T-helper 22 cell (primary cell): ENCODE results near the gene MNT.

Source experiments
- DNase-seq: peaks from one replicate; pipeline ENCODE4 v3.0.0-alpha.2; 2020; ENCODE audit warnings: low read depth

The MNT gene

GRCh38 chr17:2363851-2364762 is 36.8 kb downstream of the MNT start:
- no peak for DNase-seq

- no peak for DNase-seq
These were observed 37.5 kb downstream of the MNT start for GRCh38 chr17:2363318-2363717.

- DNase-seq = no peak
These were observed 38.0 kb downstream of the MNT start for GRCh38 chr17:2362881-2363280.

- no peak for DNase-seq
These were observed 38.4 kb downstream of the MNT start for GRCh38 chr17:2362416-2362815.

GRCh38 chr17:2362016-2362415 is 38.8 kb downstream of the MNT start:
- no peak for DNase-seq

GRCh38 chr17:2361010-2361760 is 39.7 kb downstream of the MNT start:
- no peak for DNase-seq

- no peak for DNase-seq
These were observed 42.9 kb downstream of the MNT start for GRCh38 chr17:2357931-2358434.

GRCh38 chr17:2357237-2357636 is 43.6 kb downstream of the MNT start:
- DNase-seq = no peak

GRCh38 chr17:2354311-2354710 is 46.5 kb downstream of the MNT start:
- DNase-seq = no peak

- DNase-seq = no peak
These were observed 49.6 kb downstream of the MNT start for GRCh38 chr17:2351269-2351668.

GRCh38 chr17:2347805-2348685 is 52.8 kb downstream of the MNT start:
- no peak for DNase-seq

- no peak for DNase-seq
These were observed 54.4 kb downstream of the MNT start for GRCh38 chr17:2346475-2346874.

GRCh38 chr17:2344528-2344927 is 56.3 kb downstream of the MNT start:
- DNase-seq = no peak

GRCh38 chr17:2343421-2343820 is 57.4 kb downstream of the MNT start:
- DNase-seq = no peak

GRCh38 chr17:2338315-2338657 is 62.6 kb downstream of the MNT start:
- no peak for DNase-seq

- peak; percentile 44 for DNase-seq
These were observed 63.1 kb downstream of the MNT start for GRCh38 chr17:2337544-2338314.

- DNase-seq = peak; percentile 73
These were observed 63.9 kb downstream of the MNT start, which contains the start of gene SGSM2 for GRCh38 chr17:2336852-2337543. SGSM2 (plus strand) TSS chr17:2337501; CDS start chr17:2337689, 188 bp downstream.

- peak; percentile 79 for DNase-seq
These were observed 64.5 kb downstream of the MNT start, which contains the start of gene TSR1 for GRCh38 chr17:2336215-2336851. TSR1 (minus strand) TSS chr17:2336457; CDS start chr17:2336427, 30 bp downstream.

- no peak for DNase-seq
These were observed 65.1 kb downstream of the MNT start for GRCh38 chr17:2335726-2336214.
